Cardiac fibroblast (primary cell): Measurements from ENCODE around the gene DOCK7.
A peak's percentile ranks its signal among the peaks of the same experiment; 100 is the strongest.

Source experiments
- DNase-seq, 2 donors: peaks; one replicate each; pipeline versions ENCODE4 v3.0.0 to v3.0.0-alpha.2; 2010; ENCODE audit warnings: low read depth in 2 of 2
- H3K4me3 ChIP-seq, 2 donors: replicated peaks in 1 of 2; 1 replicate in 1 of 2; 2 replicates in 1 of 2; pipeline ENCODE4 v1.5.1; 2011; ENCODE audit warnings: low read depth in 2 of 2, low read length in 2 of 2, mild to moderate bottlenecking in 2 of 2, moderate library complexity in 1 of 2
- CTCF ChIP-seq: IDR thresholded peaks from one replicate; pipeline ENCODE4 v1.5.1; 2011; ENCODE audit warnings: low read depth, mild to moderate bottlenecking, low read length, inconsistent platforms

Gene DOCK7

GRCh38 chr1:62643283-62643682 lies 44.9 kb downstream of the DOCK7 start:
- TF ChIP-seq CTCF = no peak
- no peak for DNase-seq

DNA sequence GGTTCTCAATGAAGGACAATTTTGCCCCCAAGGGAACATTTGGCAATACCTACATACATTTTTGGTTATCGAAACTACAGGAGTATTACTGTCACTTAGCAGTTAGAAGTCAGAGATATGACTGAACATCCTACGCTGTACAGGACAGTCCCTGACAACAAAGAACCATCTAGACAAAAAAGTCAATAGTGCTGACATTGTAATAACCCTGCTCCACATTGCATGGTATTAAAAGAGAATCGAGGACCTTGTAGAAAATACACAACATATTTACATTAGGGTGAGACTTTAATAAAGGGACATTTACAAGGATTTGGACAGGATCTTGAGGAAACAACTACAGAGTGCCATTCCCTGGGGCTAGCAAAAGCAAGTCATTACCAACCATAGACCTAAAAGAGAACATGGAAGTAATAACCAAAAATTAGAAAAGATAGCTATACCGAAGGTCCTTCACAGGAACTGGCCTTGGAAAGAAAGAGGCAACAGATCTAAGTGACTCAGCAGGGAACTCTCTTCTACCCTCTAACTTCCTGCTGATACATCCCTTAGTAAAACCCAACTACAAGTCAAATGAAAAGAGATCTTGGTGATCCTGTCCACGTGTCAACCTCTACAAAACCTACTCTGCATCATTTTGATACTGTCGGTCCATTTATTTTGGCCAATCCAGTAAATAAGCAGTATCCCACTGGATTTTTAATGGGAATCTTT lies 50.6 kb downstream of the DOCK7 start:
- peak in 1 of 2 donors; percentile 24 for DNase-seq
- TF ChIP-seq CTCF = no peak
- no peak overlapping the region for H3K4me3 ChIP-seq

More at GRCh38 chr1:62643283-62643682, 44.9 kb downstream of the DOCK7 start:
- no peak overlapping the region for H3K4me3 ChIP-seq

GRCh38 chr1:62628506-62628905 lies 59.7 kb downstream of the DOCK7 start:
- DNase-seq = no peak
- TF ChIP-seq CTCF = no peak
- no peak overlapping the region for H3K4me3 ChIP-seq

DNA sequence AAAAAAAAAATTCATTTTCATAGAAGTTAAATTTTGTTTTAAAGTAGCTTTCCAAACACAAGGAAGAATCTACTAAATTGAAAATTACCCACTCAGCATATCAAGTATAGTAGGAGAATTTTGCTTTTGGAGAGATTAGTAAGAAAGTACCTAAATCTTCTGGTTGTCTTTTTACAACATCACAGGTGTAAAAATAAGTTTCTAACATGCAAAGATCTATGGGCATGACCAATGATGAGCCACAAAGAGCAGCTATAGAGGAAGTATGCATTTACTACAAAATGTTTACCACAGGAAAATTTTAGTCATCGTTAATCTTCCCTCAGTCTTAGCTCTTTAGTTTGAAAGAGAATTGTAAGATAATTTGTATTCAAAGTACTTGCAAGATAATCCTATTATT lies 62.8 kb downstream of the DOCK7 start:
- no peak for TF ChIP-seq CTCF
- DNase-seq = peak in 1 of 2 donors; percentile 6
- H3K4me3 ChIP-seq = no peak overlapping the region

- no peak for TF ChIP-seq CTCF
- DNase-seq = peak; percentile 90 to 97
- no peak overlapping the region for H3K4me3 ChIP-seq
These were observed 66.3 kb downstream of the DOCK7 start for GRCh38 chr1:62621907-62622306.

- H3K4me3 ChIP-seq = no peak overlapping the region
- no peak for TF ChIP-seq CTCF
- peak; percentile 8 to 18 for DNase-seq
These were observed 74.3 kb downstream of the DOCK7 start for GRCh38 chr1:62613890-62614289.

GRCh38 chr1:62613325-62613727 lies 74.9 kb downstream of the DOCK7 start:
- no peak overlapping the region for H3K4me3 ChIP-seq
- TF ChIP-seq CTCF = no peak
- no peak for DNase-seq
